ENCODE measurements around the gene NSUN4. TPM values are rescaled to one million over a fixed set of nuclear protein-coding genes. Genes with fewer than 3 reads are reported as not detected.

NSUN4 gene
- total and polyA plus RNA-seq, 8 donors = 1.2 to 56.7 (median 11.4) TPM

- Histone ChIP-seq H3K36me3 (no peaks in the 10 kb centered on the region), H3K4me1 (peaks cover 37 to 44% (median 42%) of the 10 kb centered on the region in 4 donors), H3K27me3 (peaks cover 0 to 8% (median 4%) of the 10 kb centered on the region in 3 donors), H3K9me3 (peaks cover 0 to 18% (median 9%) of the 10 kb centered on the region in 4 donors), H3K4me3 (no peak overlapping the region), H3K27ac (no peak overlapping the region)
- intact Hi-C loops (cut with DNase I; ENCODE audit: low total_unique reads) = no loop called here
- TF ChIP-seq POLR2A (IDR thresholded peaks at IDR 0.05) (no peak), EP300 (IDR thresholded peaks at IDR 0.05) (no peak), POLR2AphosphoS5 (IDR thresholded peaks at IDR 0.05) (no peak)
- TF ChIP-seq, protein P1, sequence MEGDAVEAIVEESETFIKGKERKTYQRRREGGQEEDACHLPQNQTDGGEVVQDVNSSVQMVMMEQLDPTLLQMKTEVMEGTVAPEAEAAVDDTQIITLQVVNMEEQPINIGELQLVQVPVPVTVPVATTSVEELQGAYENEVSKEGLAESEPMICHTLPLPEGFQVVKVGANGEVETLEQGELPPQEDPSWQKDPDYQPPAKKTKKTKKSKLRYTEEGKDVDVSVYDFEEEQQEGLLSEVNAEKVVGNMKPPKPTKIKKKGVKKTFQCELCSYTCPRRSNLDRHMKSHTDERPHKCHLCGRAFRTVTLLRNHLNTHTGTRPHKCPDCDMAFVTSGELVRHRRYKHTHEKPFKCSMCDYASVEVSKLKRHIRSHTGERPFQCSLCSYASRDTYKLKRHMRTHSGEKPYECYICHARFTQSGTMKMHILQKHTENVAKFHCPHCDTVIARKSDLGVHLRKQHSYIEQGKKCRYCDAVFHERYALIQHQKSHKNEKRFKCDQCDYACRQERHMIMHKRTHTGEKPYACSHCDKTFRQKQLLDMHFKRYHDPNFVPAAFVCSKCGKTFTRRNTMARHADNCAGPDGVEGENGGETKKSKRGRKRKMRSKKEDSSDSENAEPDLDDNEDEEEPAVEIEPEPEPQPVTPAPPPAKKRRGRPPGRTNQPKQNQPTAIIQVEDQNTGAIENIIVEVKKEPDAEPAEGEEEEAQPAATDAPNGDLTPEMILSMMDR (IDR thresholded peaks at IDR 0.05) = no peak
- WGBS, 5 donors = 36 to 62% (median 40%) methylated on average over 10 of the region's 10 CpGs
- no peak for DNase-seq
Observed at GRCh38 chr1:46396441-46397398, 56.1 kb downstream of the NSUN4 start.

DNA sequence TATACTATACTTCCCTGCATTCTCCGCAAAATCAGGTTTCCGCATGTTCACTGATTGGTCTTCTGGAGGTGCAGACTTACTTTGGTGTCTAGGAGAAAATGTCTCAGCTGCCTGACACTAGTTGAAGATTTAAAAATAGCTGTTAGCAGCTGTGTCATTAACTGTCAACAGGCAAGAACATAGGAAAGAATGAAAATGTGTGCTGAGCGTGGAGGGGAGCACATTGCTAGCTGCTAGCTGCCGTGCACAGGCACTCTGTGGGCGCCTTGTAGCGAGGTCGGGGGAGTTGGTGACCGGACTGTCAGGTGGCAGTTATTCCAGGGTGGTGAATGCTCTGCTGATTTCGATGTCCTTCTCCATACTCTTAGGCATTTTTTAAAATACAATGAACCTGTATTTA, 58.7 kb downstream of the NSUN4 start:
- intact Hi-C loops (cut with DNase I; ENCODE audit: low total_unique reads) = no loop called here
- TF ChIP-seq, protein P1 (IDR thresholded peaks at IDR 0.05) = no peak
- TF ChIP-seq POLR2A (IDR thresholded peaks at IDR 0.05) = no peak
- no peak for TF ChIP-seq POLR2AphosphoS5 (IDR thresholded peaks at IDR 0.05)
- TF ChIP-seq EP300 (IDR thresholded peaks at IDR 0.05) = no peak
- DNase-seq = no peak
- Histone ChIP-seq H3K27ac (no peak overlapping the region), H3K4me1 (peaks cover 43 to 51% (median 50%) of the 10 kb centered on the region in 4 donors), H3K4me3 (no peak overlapping the region), H3K36me3 (peaks cover 0 to 5% (median 0%) of the 10 kb centered on the region in 4 donors), H3K9me3 (no peaks in the 10 kb centered on the region), H3K27me3 (peaks cover 0 to 4% (median 0%) of the 10 kb centered on the region in 3 donors)
- 80 to 89% (median 84%) methylated on average over 9 of the region's 9 CpGs for WGBS, 5 donors

GRCh38 chr1:46400421-46400820, 59.8 kb downstream of the NSUN4 start:
- Histone ChIP-seq H3K4me1 (peaks cover 34 to 44% (median 39%) of the 10 kb centered on the region in 4 donors), H3K27me3 (no peaks in the 10 kb centered on the region), H3K36me3 (peaks cover 0 to 15% (median 0%) of the 10 kb centered on the region in 4 donors), H3K9me3 (no peaks in the 10 kb centered on the region), H3K27ac (no peak overlapping the region), H3K4me3 (no peak overlapping the region)
- TF ChIP-seq POLR2A (IDR thresholded peaks at IDR 0.05) = no peak
- no peak for TF ChIP-seq EP300 (IDR thresholded peaks at IDR 0.05)
- TF ChIP-seq, protein P1 (IDR thresholded peaks at IDR 0.05) = no peak
- no peak for TF ChIP-seq POLR2AphosphoS5 (IDR thresholded peaks at IDR 0.05)
- 65 to 84% (median 76%) methylated on average over 4 of the region's 4 CpGs for WGBS, 5 donors
- intact Hi-C loops (cut with DNase I; ENCODE audit: low total_unique reads) = no loop called here
- DNase-seq = no peak

GRCh38 chr1:46401154-46401913, 60.7 kb downstream of the NSUN4 start:
- DNase-seq = no peak

More at GRCh38 chr1:46401154-46401913, 60.7 kb downstream of the NSUN4 start:
- no peaks in the 10 kb centered on the region for H3K27me3 ChIP-seq
- peaks cover 0 to 15% (median 0%) of the 10 kb centered on the region in 4 donors for H3K36me3 ChIP-seq
- no peak for TF ChIP-seq POLR2AphosphoS5 (IDR thresholded peaks at IDR 0.05)
- TF ChIP-seq, protein P1 (IDR thresholded peaks at IDR 0.05) = no peak
- H3K4me1 ChIP-seq = peaks cover 31 to 44% (median 36%) of the 10 kb centered on the region in 4 donors
- intact Hi-C loops (cut with DNase I; ENCODE audit: low total_unique reads) = no loop called here
- H3K4me3 ChIP-seq = peak overlapping the region in 1 of 4 donors; percentile 16
- WGBS, 5 donors = 41 to 58% (median 42%) methylated on average over 6 of the region's 6 CpGs
- H3K9me3 ChIP-seq = no peaks in the 10 kb centered on the region
- H3K27ac ChIP-seq = peak overlapping the region; percentile 49 to 75 (median 68)
